Esophagus squamous epithelium (tissue), 4 donors: ENCODE results near the gene MEGF6.

Experiments
- POLR2A ChIP-seq, 4 donors: fragments of 450-650 bp; IDR thresholded peaks; one replicate each; pipeline ENCODE4 v1.6.1; 2017; ENCODE audit warnings: antibody characterized with exemption in 4 of 4, mild to moderate bottlenecking in 4 of 4, moderate library complexity in 3 of 4
- TF ChIP-seq, protein P1 (sequence below), 6 experiments: fragments of 450-650 bp in 4 of 6; fragments of 200-600 bp in 2 of 6; sonication (generic) in 2 of 6; IDR thresholded peaks; one replicate each; pipeline ENCODE4 v1.5.1; 2016 to 2019; ENCODE audit warnings: antibody characterized with exemption in 6 of 6, mild to moderate bottlenecking in 4 of 6, moderate library complexity in 4 of 6

DNA sequence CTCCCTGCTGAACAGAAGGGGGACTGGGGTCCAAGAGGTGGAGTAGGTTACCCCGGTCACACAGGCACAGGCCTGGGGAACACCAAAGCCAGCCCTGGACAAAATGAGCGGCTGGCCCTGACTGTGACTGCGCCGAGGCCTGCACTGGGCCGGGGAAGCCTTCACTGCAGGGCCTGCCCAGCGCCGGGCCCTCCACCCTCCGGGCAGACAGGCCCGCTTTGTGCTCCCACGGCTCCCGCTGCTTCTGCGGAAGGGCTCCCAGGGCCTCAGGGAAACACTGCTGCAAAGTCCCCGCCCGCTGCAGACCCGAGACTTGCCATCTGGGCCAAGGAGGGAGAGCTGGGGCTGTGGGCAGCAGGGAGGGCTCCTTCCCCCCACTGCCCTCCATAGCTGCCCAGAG, 35.3 kb downstream of the MEGF6 start:
- TF ChIP-seq, protein P1, sequence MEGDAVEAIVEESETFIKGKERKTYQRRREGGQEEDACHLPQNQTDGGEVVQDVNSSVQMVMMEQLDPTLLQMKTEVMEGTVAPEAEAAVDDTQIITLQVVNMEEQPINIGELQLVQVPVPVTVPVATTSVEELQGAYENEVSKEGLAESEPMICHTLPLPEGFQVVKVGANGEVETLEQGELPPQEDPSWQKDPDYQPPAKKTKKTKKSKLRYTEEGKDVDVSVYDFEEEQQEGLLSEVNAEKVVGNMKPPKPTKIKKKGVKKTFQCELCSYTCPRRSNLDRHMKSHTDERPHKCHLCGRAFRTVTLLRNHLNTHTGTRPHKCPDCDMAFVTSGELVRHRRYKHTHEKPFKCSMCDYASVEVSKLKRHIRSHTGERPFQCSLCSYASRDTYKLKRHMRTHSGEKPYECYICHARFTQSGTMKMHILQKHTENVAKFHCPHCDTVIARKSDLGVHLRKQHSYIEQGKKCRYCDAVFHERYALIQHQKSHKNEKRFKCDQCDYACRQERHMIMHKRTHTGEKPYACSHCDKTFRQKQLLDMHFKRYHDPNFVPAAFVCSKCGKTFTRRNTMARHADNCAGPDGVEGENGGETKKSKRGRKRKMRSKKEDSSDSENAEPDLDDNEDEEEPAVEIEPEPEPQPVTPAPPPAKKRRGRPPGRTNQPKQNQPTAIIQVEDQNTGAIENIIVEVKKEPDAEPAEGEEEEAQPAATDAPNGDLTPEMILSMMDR (IDR thresholded peaks at IDR 0.05): no peak
- no peak for TF ChIP-seq POLR2A (IDR thresholded peaks at IDR 0.05)
